GM18502 (cell line): ENCODE measurements around the gene ESPNL.

Experiments
- ATAC-seq: cut with Tn5 transposase; IDR thresholded peaks from one replicate; pipeline ENCODE4 v1.9.1; 2021; ENCODE audit warnings: mild to moderate bottlenecking; ENCODE audit not compliant: unreplicated experiment, poor library complexity

The ESPNL gene

GRCh38 chr2:238077292-238077691, 22.8 kb upstream of the ESPNL start:
- no peak for ATAC-seq

GRCh38 chr2:238079874-238080327, 20.2 kb upstream of the ESPNL start:
- ATAC-seq: no peak

GRCh38 chr2:238080518-238080917, 19.6 kb upstream of the ESPNL start:
- ATAC-seq: no peak

GRCh38 chr2:238081150-238081549, 19.0 kb upstream of the ESPNL start:
- no peak for ATAC-seq

- ATAC-seq: no peak
These were observed 18.6 kb upstream of the ESPNL start for GRCh38 chr2:238081561-238081960.

GRCh38 chr2:238082151-238082550, 18.0 kb upstream of the ESPNL start:
- no peak for ATAC-seq

GRCh38 chr2:238082827-238083226, 17.3 kb upstream of the ESPNL start:
- ATAC-seq: no peak

GRCh38 chr2:238083919-238084318, 16.2 kb upstream of the ESPNL start:
- no peak for ATAC-seq

GRCh38 chr2:238084761-238085160, 15.4 kb upstream of the ESPNL start:
- ATAC-seq: no peak

GRCh38 chr2:238085899-238086298, 14.2 kb upstream of the ESPNL start:
- no peak for ATAC-seq

GRCh38 chr2:238087211-238087610, 12.9 kb upstream of the ESPNL start:
- no peak for ATAC-seq

GRCh38 chr2:238090887-238091286, 9.3 kb upstream of the ESPNL start:
- no peak for ATAC-seq

GRCh38 chr2:238091436-238092060, 8.6 kb upstream of the ESPNL start:
- ATAC-seq: no peak

- no peak for ATAC-seq
These were observed 7.6 kb upstream of the ESPNL start for GRCh38 chr2:238092486-238093035.

- no peak for ATAC-seq
These were observed 6.7 kb upstream of the ESPNL start for GRCh38 chr2:238093181-238094140.

- no peak for ATAC-seq
These were observed 5.6 kb upstream of the ESPNL start for GRCh38 chr2:238094438-238095022.

GRCh38 chr2:238095143-238095542, 5.0 kb upstream of the ESPNL start:
- ATAC-seq: no peak

- no peak for ATAC-seq
These were observed 3.7 kb upstream of the ESPNL start for GRCh38 chr2:238096311-238097011.

- no peak for ATAC-seq
These were observed 2.7 kb upstream of the ESPNL start for GRCh38 chr2:238097201-238097987.
